GM21367 (cell line): ENCODE data around the gene SPATA2.
A peak's percentile ranks its signal among the peaks of the same experiment; 100 is the strongest.

Experiments
- ATAC-seq: cut with Tn5 transposase; IDR thresholded peaks from one replicate; pipeline ENCODE4 v1.9.1; 2021; ENCODE audit not compliant: unreplicated experiment

SPATA2 gene

DNA sequence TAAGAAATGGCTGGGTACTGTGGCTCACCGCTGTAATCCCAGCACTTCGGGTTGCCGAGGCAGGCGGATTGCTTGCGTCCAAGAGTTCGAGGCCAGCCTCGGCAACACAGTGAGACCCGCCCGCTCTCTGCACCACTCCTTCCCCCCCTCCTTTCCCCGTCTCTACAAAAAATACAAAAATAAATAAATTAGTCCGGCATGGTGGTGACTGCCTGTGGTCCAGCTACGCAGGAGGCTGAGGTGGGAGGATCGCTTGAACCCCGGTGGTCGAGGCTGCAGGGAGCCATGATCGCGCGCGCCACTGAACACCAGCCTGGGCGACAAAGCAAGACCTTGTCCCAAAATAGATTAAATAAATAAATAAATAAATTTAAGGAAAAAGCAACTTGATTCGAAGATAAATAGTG is 20.4 kb upstream of the SPATA2 start:
- no peak for ATAC-seq

DNA sequence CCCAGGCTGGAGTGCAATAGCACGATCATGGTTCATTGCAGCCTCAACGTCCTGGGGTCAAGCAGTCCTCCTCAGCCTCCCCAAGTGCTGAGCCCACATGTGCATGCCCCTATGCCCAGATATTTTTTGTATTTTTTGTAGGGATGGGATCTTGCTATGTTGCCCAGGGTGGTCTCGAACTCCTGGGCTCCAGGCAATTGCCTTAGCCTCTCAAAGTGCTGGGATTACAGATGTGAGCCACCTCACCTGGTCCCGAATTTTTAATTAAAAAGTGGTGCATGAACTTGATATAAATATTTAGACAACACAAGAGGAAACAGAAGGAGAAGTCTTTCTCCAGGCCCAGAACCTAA is 13.8 kb upstream of the SPATA2 start:
- ATAC-seq = no peak

DNA sequence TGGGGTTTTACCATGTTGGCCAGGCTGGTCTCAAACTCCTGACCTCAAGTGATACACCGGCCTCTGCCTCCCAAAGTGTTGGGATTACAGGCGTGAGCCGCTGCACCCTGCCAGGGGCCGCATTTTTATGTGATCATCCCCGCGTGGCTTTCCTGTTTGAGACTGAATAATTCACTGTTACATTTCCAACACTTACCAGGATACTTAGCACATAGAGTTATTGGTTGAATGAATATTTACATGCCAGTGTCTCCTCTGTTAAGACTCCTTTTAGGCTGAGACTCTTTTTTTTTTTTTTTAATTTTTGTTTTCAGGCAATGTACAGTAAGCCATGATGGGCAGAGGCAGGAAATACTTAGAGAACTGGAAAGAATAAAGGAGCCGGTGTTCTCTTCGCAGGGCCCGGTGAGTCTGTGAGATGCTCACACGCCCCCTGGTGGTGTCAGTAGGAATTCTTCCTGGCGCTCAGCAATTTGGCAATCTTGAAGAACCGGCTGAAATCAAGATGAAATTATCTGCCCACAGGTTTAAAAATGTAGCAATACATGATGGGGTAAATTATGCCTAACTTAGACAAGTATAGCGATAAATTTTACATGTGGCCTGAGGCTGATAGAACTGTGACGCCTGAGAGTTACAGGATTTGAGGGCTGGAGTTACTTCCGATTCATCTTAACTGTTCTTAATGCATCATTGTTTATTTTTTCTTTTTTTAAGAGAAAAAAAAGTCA is 13.2 kb upstream of the SPATA2 start:
- no peak for ATAC-seq

DNA sequence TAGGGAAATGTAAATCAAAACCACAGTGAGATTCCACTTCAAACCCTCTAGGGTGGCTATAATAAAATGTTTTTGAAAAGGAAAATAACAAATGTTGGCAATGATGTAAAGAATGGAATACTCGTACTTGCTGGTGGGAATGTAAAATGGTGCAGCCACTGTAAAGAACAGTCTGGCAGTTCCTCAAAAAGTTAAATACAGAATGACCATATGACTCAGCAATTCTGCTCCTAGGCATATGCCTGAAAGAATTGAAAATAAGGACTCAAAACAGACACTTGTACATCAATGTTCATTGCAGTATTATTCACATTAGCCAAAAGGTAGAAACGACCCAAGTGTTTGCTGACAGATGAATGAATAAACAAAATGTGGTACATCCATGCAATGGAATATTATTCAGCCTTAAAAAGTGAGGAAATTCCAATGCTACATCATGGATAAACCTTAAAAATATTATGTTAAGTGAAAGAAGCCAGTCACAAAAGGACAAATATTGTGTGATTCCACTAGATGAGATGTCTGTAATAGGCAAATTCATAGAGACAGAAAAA is 10.6 kb upstream of the SPATA2 start:
- no peak for ATAC-seq

DNA sequence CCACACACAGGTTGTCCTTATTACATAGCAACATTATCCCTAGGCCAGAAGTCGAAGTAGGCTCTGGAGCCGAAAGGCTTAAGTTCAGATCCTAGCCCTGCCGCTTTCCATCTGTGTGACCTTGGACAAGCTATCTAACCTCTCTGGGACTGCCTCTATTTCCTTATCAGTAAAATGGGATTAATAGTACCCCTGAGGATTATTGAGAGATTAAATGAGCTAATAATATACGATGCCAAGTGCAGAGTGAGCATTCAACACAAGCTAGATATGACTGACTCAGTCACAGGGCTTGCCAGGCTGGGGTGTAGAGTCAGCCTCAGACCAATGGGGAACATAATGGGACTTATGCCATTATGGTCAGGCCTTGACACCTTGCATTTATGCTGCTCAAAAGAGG is 8.9 kb upstream of the SPATA2 start:
- no peak for ATAC-seq

DNA sequence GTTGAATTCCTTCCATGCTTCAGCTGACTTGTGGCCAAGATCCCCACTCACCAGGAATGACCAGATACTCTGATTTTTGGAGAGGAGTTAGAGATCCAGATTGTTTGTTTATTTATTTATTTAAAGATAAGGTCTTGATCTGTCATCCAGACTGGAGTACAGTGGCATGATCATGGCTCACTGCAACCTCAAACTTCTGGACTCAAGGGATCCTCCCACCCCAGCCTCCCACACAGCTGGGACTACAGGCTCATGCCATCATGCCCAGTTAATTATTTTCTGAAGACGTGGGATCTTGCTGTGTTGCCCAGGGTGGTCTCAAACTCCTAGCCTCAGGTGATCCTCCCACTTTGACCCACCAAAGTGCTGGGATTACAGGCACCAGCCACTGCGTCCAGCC is 4.1 kb upstream of the SPATA2 start:
- ATAC-seq = no peak

DNA sequence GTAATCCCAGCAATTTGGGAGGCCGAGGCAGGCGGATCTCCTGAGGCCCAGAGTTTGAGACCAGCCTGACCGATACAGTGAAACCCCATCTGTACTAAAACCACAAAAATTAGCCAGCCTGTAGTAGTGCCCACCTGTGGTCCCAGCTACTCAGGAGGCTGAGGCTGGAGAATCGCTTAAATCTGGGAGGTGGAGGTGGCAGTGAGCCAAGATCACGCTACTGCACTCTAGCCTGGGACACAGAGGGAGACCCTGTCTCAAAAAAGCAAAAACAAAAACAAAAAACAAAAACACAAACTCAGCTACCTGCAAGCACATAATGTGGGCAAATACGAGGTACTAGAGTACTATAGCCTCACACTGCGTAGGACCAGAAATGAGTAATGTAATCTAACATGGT is 3.7 kb upstream of the SPATA2 start:
- no peak for ATAC-seq

DNA sequence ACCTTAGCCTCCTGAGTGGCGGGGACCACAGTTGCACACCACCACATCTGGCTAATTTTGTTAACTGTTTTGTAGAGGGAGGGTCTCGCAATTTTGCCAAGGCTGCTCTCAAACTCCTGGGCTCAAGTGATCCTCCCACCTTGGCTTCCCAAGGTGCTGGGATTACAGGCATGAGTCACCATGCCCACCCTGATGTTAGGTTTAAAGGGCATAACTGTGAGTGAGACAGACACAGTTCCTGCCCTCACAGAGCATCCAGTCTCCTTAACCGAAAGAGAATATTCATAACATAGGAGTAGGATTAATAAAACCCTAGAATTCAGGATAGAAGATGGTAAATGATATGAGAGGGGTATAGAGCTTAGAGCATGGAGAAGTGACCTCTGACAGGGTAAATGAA is 3.1 kb upstream of the SPATA2 start:
- ATAC-seq = no peak

DNA sequence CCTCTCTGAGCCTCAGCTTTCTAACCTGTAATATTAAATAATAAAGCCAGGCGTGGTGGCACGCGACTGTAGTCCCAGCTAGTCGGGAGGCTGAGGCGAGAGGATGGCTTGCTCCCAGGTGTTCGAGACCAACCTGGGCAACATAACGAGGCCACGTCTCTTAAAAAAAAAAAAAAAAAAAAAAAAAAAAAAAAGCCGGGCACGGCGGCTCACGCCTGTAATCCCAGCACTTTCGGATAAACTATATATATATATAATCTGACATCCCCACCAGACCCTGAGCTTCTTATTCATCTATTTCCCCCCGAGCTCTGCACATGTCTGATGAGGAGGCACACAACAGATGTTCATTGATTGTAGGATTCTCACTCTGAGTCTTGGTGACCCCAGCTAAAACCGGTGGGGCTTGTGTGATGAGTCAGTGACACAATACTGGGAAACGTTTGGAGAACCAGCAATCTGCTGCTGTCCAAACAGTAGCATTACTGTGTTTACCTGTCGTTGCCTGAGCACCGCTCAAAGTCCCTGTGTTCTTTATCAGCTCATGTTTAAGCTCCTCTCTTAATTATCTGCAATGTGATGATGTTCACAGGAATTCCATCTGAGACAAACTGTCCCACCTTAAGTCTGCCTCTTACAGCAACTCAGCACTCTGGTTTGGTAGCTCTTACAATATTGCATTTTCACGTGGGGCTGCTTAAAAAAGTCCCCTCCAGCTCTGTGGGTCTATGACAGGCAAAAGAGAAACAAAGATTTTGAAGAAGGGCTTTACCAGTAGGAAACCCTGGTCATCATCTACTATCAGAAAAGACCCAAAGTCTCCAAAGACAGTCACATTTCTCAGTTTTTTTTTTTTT is 1.0 kb upstream of the SPATA2 start:
- ATAC-seq = no peak

DNA sequence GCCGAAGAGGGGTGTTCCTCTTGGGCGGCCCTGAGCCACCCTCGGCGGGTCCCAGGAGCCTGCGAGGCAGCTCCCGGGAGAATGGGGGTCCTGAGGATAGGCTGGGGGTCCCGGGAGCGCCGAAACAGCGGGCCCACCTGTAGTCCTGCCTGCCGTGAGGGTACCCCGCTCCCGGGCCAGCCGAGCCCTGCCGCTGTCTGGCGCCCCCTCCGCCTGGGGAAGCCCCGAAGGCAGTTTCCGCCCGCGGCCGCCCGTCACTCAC is 280 bp downstream of the SPATA2 start:
- ATAC-seq = peak; percentile 19

DNA sequence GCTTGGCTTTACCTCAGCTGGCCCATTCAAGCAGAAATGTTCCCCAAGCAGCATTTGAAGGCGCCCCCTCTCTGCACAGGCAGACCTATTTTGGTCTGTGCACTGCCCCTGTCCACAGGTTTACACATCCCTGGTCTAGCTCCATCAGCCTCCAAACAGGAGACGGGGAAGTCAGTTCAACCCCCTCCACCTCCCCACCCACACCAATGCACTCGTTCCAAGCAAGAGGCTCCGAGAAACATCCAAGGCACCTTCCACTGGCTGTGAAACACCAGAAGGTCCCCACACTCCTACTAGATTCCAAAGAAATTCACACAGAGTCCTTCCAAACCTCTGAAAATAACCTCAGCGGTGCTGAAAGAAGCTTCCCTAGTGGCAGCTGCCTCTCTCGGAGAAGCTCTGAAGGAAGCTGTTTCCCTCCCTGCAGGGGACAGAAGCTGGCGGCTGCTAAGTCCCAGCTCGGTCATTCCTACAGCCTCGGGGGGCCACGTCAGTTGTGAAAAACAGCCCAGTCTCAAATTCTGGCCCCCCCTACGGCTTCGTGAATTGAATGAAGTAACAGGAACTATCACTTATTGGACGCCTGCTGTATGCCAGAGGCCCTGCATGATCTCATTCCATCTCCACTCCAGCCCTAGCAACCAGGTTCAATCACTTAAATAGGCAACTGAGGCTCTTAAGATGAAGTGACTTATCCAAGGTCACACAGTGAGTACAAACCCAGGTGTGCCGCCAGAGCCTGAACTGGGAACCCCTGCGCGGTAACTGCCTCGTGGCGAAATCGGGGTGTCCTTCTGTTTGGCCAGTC is 815 bp downstream of the SPATA2 start:
- peak; percentile 8 for ATAC-seq

DNA sequence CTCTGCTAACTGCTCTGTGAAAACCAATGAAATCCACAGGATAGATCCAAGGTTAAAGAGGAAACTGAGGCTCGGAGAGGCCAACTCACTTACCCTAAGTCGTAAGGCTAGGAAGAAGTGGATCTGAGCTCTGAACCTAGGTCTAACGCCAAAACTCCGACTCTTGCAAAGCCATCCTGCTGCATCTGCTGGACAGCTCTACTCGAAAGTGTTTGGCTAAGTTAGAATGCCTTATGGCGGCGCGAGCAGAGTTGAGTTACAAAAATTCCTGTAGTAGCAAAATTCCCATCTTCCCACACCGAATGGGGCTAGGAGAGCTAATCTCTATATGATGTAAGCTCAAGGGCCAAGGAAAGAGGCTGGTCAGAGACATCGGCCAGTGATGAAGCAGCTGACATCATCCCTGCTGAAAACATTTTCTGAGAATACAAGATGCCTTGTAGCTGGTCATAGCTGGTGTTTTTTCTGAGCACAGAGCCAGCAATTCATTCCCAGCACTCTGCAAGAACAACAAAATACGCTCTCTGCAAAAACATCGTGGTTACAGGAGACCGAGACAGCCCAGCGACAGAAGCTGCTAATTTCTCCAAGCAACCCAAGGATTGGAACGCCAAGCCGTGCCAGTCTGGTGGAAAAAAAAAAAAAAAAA is 1.8 kb downstream of the SPATA2 start:
- ATAC-seq = no peak

DNA sequence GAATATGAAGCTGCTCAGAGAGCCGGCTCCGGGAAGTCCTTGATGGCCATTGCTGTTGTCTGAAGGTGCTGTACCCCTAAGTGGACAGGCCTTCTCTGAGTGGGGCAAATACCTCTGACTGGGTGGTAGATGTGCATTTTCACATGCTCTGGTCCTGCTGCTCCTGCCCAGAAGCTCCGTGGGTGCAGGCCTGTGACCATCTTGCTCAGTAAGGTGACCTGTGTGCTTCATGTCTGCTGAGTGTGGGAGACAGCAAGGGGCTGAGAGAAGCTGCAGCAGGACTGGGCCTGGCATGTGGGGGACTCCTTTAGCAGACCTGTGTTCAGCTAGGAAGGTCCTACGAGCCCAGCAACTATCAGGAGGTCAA is 5.0 kb downstream of the SPATA2 start:
- no peak for ATAC-seq

DNA sequence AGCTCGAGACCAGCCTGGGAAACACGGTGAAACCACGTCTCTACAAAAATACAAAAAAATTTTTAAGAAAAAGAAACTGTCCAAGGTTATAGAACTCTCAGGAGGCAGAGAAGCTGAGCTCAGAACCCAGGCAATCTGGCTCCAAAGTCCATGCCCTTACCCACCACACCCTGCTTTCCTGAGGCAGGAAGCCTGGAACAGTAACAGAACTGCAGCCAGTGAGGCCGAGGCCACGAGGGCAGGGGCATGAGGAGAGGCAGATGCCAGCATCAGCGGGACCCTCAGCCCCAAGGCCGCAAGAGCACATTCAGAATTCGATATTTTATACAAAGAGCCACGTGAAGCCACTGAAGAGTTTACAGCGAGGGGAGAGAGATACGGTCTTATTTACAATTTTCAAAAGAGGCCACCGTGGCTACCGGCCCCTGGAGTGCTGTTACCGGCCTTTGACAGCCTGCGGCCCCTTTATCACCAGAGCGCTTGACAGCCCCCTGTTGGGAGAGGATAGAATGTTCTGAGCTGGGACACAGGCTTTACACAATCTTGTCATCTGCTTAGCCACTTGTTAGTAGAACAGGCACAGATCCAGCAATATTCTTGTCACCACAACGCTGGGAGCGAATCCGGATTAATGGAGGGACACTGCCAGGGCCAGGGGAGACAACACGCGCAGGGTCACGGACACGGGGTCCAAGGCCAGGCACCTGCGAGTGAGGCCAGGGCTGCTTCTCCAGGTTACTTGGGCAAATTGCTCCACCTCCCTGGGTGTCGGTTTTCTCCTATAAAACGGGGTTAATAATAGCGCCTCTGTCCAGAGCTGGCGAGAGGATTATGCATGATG is 5.6 kb downstream of the SPATA2 start:
- ATAC-seq = no peak

DNA sequence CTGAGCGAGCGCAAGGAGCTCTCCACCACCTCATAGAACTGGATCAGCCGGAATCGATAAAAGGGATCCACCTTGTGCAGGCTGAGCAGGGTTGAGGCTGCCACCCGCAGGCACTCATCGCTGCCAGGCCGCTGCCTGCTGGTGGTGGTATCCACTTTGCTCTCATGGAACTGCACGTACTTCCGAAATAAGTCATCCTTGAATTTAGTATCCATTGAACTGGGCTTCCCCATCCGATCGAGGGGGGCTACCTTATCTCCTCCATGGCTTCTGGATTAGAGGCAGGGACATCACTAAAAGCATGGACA is 7.1 kb downstream of the SPATA2 start:
- ATAC-seq = no peak

DNA sequence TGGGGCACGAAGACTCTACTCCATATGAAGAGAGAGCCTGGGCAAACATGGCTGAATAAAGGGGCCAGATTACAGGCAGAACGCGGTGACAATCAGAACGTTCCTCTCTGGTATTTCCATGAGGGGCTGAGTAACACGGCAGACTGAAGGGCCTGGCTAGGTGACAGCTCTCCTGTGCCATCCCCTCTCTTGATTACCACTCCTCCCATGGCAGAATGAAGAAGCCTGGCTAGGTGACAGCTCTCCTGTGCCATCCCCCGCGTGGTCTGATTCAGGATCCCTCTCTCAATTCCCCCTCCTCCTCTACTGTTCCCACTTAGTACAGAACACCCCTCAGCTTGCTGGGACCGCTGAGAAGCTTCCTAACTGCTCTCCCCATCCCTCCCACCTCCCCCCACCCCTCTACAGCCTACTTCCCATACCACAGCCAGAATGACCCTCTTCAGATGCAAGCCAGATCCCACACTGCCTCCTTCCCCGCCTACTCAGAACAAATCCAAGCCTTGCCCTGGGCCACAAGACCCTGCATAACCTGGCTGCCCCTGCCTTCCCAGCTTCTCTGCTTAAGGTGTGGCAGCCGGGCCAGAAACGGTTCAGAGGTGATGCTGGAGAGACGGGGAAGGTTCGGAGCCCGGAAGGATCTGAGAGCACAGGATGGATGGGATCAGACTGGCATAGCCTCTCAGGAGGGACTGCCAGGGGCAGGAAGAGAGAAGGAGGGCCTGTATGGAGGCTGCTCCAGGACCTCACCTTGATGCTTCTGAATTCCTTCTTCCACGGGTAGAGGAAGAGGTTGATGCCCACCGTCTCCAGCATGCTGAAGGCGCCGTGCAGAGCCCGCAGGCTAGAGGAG is 7.7 kb downstream of the SPATA2 start:
- ATAC-seq = no peak

DNA sequence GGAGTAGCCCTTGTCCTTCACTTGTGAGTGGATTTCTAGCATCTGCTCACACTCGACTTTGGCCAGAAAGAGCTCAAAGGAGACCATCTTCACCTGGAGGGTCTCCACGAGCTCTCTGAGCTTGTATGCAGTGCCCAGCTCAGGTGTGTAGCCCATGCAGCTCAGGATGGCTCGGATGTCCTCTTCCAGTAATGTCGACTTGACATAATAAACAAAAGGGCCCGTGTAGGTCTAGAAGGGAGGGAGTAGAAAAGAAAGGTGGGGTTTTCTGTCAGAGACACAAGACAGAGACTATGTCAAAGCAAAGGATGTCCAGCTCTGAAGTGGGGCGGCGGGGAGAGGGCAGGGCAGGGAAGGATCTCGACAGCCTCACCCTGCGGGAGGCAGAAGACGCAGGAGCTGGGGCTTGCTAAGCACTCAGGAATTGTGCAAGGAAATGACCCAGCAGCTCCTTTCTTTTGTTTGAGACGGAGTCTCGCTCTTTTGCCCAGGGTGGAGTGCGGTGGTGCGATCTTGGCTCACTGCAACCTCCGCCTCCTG is 8.6 kb downstream of the SPATA2 start:
- no peak for ATAC-seq

DNA sequence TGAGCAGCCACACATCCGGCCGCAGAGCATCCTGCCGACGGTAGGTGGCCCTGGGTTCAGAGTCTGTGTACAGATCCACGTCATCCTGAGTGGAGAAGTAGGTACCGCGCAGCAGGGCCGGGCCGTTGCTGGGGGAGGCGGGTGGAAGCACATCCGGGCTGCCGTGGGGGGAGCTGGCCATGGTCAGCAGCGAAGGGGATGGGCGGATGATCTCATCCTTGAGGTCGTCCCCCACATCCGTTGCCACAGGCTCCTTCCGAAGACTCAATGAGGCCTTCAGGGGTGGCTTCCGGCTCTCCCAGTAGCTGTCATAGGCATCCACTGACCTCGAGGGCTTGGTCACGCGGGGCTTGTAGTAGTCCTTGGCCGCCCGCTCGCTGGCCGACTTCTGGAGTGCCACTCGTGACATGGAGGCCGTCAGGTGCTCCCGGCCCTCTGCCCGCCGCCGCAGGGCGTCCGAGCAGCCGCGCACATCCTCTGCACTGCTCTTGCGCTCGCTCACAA is 9.2 kb downstream of the SPATA2 start:
- no peak for ATAC-seq

DNA sequence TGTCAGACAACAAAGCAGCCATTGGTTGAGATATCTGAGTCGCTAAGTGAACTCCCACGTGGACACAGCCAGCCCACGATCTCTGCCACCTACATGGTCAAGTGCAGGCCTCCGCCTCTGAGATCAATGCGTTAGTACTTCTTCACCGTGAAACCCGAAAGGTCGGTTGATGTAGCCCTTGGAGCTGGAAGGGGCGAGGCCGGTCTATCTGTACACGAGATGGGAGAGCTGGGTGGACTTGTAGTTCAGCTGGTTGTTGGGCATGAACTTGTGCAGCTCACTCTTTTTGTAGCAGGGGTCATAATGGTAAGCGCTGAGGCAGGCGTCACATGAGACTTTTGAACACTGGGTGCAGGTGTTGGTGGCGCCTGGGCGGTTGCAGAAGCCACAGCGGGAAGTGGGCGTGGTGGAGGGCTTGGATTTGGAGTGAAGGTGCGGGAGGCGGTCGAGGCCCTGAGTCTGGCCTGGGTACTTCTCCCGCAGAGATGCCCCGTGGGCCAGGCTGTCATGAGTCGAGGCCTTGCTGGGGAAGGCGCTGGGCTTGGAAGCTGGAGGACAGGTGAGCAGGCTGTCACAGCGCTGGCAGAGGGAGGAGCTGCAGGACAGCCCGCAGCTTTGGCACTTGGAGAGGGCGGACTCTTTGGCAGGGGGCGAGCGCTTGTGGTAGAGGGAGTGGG is 9.8 kb downstream of the SPATA2 start:
- no peak for ATAC-seq
